NT2/D1 (cell line): ENCODE results near the gene BABAM2.
"Not testable (repeated sequence)": the region's sequence is repeated elsewhere in the genome, so short reads cannot be mapped to it uniquely, and the experiment has no call there.

Source experiments
- DNase-seq: peaks from one replicate; pipeline ENCODE4 v3.0.0-alpha.2; 2011; ENCODE audit warnings: low read depth, low spot score
- H3K27me3 ChIP-seq: 2 replicates; pipeline ENCODE4 v1.6.0; 2011; ENCODE audit warnings: mild to moderate bottlenecking; ENCODE audit not compliant: insufficient read length, insufficient read depth
- H3K36me3 ChIP-seq: 2 replicates; pipeline ENCODE4 v1.6.1; 2011; ENCODE audit warnings: mild to moderate bottlenecking, low read length, mixed read lengths; ENCODE audit not compliant: insufficient read depth, insufficient read length
- H3K4me1 ChIP-seq: 2 replicates; pipeline ENCODE4 v1.5.1; 2011; ENCODE audit not compliant: insufficient read depth, insufficient read length
- H3K4me3 ChIP-seq: 2 replicates; pipeline ENCODE4 v1.5.1; 2011; ENCODE audit warnings: low read depth; ENCODE audit not compliant: insufficient read length
- H3K9ac ChIP-seq: 2 replicates; pipeline ENCODE4 v1.6.0; 2011; ENCODE audit warnings: low read depth; ENCODE audit not compliant: insufficient read length
- H3K9me3 ChIP-seq: 2 replicates; pipeline ENCODE4 v1.5.1; 2011; ENCODE audit warnings: mild to moderate bottlenecking, low read length; ENCODE audit not compliant: insufficient read depth
- SUZ12 ChIP-seq: IDR thresholded peaks from 2 replicates; pipeline ENCODE4 v1.6.1; 2011; ENCODE audit not compliant: insufficient read length, insufficient read depth; ENCODE audit errors: extremely low read depth
- YY1 ChIP-seq: IDR thresholded peaks from 2 replicates; pipeline ENCODE4 v1.6.1; 2011; ENCODE audit not compliant: insufficient read length, insufficient read depth
- ZNF274 ChIP-seq: IDR thresholded peaks from 2 replicates; pipeline ENCODE4 v1.6.1; 2011; ENCODE audit warnings: mild to moderate bottlenecking, low read depth, low read length

Gene BABAM2

GRCh38 chr2:27854229-27854862 lies 36.2 kb upstream of the BABAM2 start:
- H3K4me1 ChIP-seq: no peaks in the 10 kb centered on the region
- H3K9ac ChIP-seq: no peak overlapping the region
- no peak overlapping the region for H3K4me3 ChIP-seq
- H3K27me3 ChIP-seq: no peaks in the 10 kb centered on the region
- no peak for DNase-seq
- H3K36me3 ChIP-seq: no peaks in the 10 kb centered on the region
- peaks cover 11% of the 10 kb centered on the region for H3K9me3 ChIP-seq
- TF ChIP-seq YY1: no peak
- TF ChIP-seq ZNF274: no peak
- TF ChIP-seq SUZ12: no peak

GRCh38 chr2:27855476-27855875 lies 35.1 kb upstream of the BABAM2 start:
- no peaks in the 10 kb centered on the region for H3K36me3 ChIP-seq
- TF ChIP-seq SUZ12 (no peak), ZNF274 (no peak), YY1 (no peak)
- no peaks in the 10 kb centered on the region for H3K4me1 ChIP-seq
- DNase-seq: no peak
- H3K9me3 ChIP-seq: peaks cover 11% of the 10 kb centered on the region
- no peak overlapping the region for H3K4me3 ChIP-seq
- no peak overlapping the region for H3K9ac ChIP-seq
- H3K27me3 ChIP-seq: peaks cover 3% of the 10 kb centered on the region

DNA sequence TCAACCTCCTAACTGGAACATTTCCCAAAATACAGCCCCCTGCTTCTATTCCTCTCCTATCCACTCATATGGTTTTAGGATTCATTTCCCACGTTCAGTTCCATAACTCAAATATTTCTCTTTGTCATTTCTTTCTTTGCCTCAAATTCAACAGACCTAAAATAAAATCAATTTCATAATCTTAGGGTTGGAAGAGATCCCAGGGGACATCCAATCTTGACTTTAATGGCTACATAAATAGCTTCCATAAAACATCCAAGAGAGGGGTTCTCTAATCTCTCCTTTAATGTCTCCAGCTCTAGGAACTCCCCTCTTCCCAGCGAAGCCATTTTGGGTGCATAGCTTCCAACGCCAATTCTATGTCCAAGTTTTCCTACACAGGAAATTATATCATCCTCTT lies 34.1 kb upstream of the BABAM2 start:
- Histone ChIP-seq H3K4me1 (no peaks in the 10 kb centered on the region), H3K9me3 (peaks cover 11% of the 10 kb centered on the region), H3K36me3 (no peaks in the 10 kb centered on the region), H3K9ac (no peak overlapping the region), H3K27me3 (peaks cover 10% of the 10 kb centered on the region), H3K4me3 (no peak overlapping the region)
- no peak for DNase-seq
- TF ChIP-seq SUZ12: no peak
- no peak for TF ChIP-seq ZNF274
- TF ChIP-seq YY1: no peak

DNA sequence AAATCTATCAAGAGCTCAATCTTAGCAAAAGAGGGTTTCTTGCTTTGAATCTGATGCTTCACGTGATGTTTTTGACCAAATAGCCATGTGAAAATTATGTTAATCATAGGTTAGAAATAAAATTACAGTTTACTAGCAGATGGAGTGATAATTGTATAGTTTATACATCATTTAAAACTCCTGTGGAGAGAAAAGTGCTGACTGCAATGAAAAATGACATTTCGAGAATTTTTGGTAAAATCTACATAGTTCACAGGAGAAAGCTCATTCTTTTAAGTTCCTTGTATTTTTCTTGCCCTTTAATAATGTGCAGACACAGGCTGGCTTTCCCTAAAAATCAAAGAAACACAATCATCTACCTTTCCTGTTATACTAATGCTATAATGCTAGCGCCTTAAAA lies 33.6 kb upstream of the BABAM2 start:
- H3K4me1 ChIP-seq: no peaks in the 10 kb centered on the region
- peaks cover 11% of the 10 kb centered on the region for H3K9me3 ChIP-seq
- no peak for TF ChIP-seq YY1
- TF ChIP-seq ZNF274: no peak
- no peak for TF ChIP-seq SUZ12
- H3K36me3 ChIP-seq: no peaks in the 10 kb centered on the region
- no peak overlapping the region for H3K4me3 ChIP-seq
- no peak for DNase-seq
- H3K9ac ChIP-seq: no peak overlapping the region
- peaks cover 10% of the 10 kb centered on the region for H3K27me3 ChIP-seq

DNA sequence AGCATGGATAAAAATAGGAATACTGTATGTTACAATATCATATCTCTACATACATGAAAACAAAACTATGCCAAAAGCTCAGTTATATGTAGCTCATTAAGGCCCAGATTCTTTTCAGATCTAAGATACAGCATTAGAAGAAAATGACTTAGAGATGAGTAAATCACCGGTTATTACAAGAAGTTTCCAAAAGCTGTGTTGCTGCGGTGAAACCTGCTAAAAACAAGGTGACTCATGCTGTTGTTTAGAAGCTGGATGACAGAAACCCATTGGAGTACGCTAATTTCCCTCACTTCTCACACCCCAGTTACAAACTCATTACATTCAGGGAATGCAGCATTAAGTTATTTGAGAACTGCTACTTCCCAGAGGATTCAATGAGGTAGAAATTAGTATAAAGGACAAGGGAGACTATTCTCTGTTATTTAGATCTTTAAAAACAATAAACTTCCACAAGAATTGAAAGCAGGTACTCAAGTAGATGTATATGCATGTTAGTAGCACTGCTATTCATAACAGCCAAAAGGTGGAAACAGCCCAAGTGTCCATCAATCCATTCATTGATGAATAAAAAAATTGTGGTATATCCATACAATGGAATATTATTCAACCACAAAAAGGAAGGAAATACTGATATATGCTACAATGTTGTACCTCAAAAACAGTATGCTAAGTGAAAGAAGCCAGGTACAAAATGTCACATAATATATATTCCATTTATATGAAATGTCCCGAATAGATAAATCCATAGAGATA lies 32.9 kb upstream of the BABAM2 start:
- peaks cover 12% of the 10 kb centered on the region for H3K27me3 ChIP-seq
- DNase-seq: no peak
- peaks cover 11% of the 10 kb centered on the region for H3K9me3 ChIP-seq
- no peak overlapping the region for H3K9ac ChIP-seq
- H3K36me3 ChIP-seq: no peaks in the 10 kb centered on the region
- no peak overlapping the region for H3K4me3 ChIP-seq
- TF ChIP-seq YY1 (no peak), SUZ12 (no peak), ZNF274 (no peak)
- H3K4me1 ChIP-seq: no peaks in the 10 kb centered on the region

GRCh38 chr2:27860111-27860510 lies 30.4 kb upstream of the BABAM2 start:
- H3K4me3 ChIP-seq: no peak overlapping the region
- peaks cover 11% of the 10 kb centered on the region for H3K9me3 ChIP-seq
- H3K36me3 ChIP-seq: no peaks in the 10 kb centered on the region
- H3K27me3 ChIP-seq: peaks cover 30% of the 10 kb centered on the region
- no peak overlapping the region for H3K9ac ChIP-seq
- no peak for DNase-seq
- TF ChIP-seq ZNF274 (no peak), SUZ12 (no peak), YY1 (no peak)
- H3K4me1 ChIP-seq: no peaks in the 10 kb centered on the region

DNA sequence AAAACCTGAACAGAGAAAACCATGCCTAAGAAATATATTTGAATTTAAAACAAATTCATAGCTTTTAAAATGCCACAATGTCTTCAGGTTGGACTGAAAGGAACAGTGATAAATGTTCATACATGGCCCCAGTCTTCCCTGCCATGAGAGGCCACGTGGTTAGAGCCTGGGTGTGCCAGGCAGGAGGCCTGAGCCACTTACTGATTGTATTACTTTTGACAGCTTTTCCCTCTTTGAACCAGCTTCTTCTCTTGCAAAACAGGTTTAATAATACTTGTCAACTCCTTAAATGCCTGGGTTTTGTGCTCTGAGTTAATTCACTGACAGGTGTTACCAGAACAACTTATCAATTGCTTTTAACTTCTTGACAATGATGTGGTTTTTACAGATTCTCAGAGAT lies 27.4 kb upstream of the BABAM2 start:
- Histone ChIP-seq H3K27me3 (peaks cover 49% of the 10 kb centered on the region), H3K9me3 (peaks cover under 1% of the 10 kb centered on the region; the same call in 1 of the 2 replicates), H3K4me3 (no peak overlapping the region), H3K9ac (no peak overlapping the region), H3K4me1 (no peaks in the 10 kb centered on the region), H3K36me3 (no peaks in the 10 kb centered on the region)
- TF ChIP-seq YY1: no peak
- no peak for TF ChIP-seq SUZ12
- TF ChIP-seq ZNF274: no peak
- DNase-seq: no peak

GRCh38 chr2:27863955-27864354 lies 26.6 kb upstream of the BABAM2 start:
- DNase-seq, H3K4me1 ChIP-seq, H3K36me3 ChIP-seq, H3K4me3 ChIP-seq, H3K9ac ChIP-seq, H3K9me3 ChIP-seq: not testable (repeated sequence)
- peaks cover 49% of the 10 kb centered on the region for H3K27me3 ChIP-seq
